GM19023 (cell line): Measurements from ENCODE around the gene GOLGA6L9.
"Not testable (repeated sequence)": the region's sequence is repeated elsewhere in the genome, so short reads cannot be mapped to it uniquely, and the experiment has no call there.

Source experiments
- ATAC-seq: cut with Tn5 transposase; IDR thresholded peaks from one replicate; pipeline ENCODE4 v1.9.1; 2021; ENCODE audit warnings: mild to moderate bottlenecking, moderate library complexity; ENCODE audit not compliant: unreplicated experiment

Gene GOLGA6L9

GRCh38 chr15:82429693-82430092 lies at the start of gene GOLGA6L9:
GOLGA6L9 (plus strand) TSS chr15:82429816; CDS start chr15:82430080, 264 bp downstream.
- not testable (repeated sequence) for ATAC-seq

- not testable (repeated sequence) for ATAC-seq
Measured at GRCh38 chr15:82381330-82381955, 48.2 kb upstream of the GOLGA6L9 start.

- not testable (repeated sequence) for ATAC-seq
Measured at GRCh38 chr15:82387209-82387608, 42.4 kb upstream of the GOLGA6L9 start.

- ATAC-seq, result not testable (repeated sequence)
Measured at GRCh38 chr15:82390152-82390551, 39.5 kb upstream of the GOLGA6L9 start.

- ATAC-seq, result not testable (repeated sequence)
Measured at GRCh38 chr15:82392077-82392476, 37.5 kb upstream of the GOLGA6L9 start.

GRCh38 chr15:82393671-82394070 lies 35.9 kb upstream of the GOLGA6L9 start:
- no peak for ATAC-seq

GRCh38 chr15:82395788-82396187 lies 33.8 kb upstream of the GOLGA6L9 start:
- not testable (repeated sequence) for ATAC-seq

- no peak for ATAC-seq
Measured at GRCh38 chr15:82397817-82398216, 31.8 kb upstream of the GOLGA6L9 start.

GRCh38 chr15:82398785-82399184 lies 30.8 kb upstream of the GOLGA6L9 start:
- ATAC-seq, result no peak

GRCh38 chr15:82399366-82400103 lies 30.1 kb upstream of the GOLGA6L9 start:
- not testable (repeated sequence) for ATAC-seq

- not testable (repeated sequence) for ATAC-seq
Measured at GRCh38 chr15:82401918-82402317, 27.7 kb upstream of the GOLGA6L9 start.

GRCh38 chr15:82402341-82402740 lies 27.3 kb upstream of the GOLGA6L9 start:
- not testable (repeated sequence) for ATAC-seq

- not testable (repeated sequence) for ATAC-seq
Measured at GRCh38 chr15:82406211-82406610, 23.4 kb upstream of the GOLGA6L9 start.

GRCh38 chr15:82410306-82410705 lies 19.3 kb upstream of the GOLGA6L9 start:
- not testable (repeated sequence) for ATAC-seq

- not testable (repeated sequence) for ATAC-seq
Measured at GRCh38 chr15:82411595-82411994, 18.0 kb upstream of the GOLGA6L9 start.

GRCh38 chr15:82414525-82415191 lies 15.0 kb upstream of the GOLGA6L9 start:
- not testable (repeated sequence) for ATAC-seq

GRCh38 chr15:82420516-82420915 lies 9.1 kb upstream of the GOLGA6L9 start:
- ATAC-seq, result not testable (repeated sequence)

- not testable (repeated sequence) for ATAC-seq
Measured at GRCh38 chr15:82420966-82421365, 8.7 kb upstream of the GOLGA6L9 start.

GRCh38 chr15:82427117-82427516 lies 2.5 kb upstream of the GOLGA6L9 start:
- not testable (repeated sequence) for ATAC-seq

- not testable (repeated sequence) for ATAC-seq
Measured at GRCh38 chr15:82445420-82445819, 15.8 kb downstream of the GOLGA6L9 start.

GRCh38 chr15:82457336-82457735 lies 27.7 kb downstream of the GOLGA6L9 start:
- not testable (repeated sequence) for ATAC-seq
